Fibroblast of pulmonary artery (primary cell): Measurements from ENCODE around the gene EPB41.
"Not testable (repeated sequence)": the region's sequence is repeated elsewhere in the genome, so short reads cannot be mapped to it uniquely, and the experiment has no call there.

Experiments used
- DNase-seq: peaks from one replicate; pipeline ENCODE4 v3.0.0-alpha.2; 2010; ENCODE audit warnings: low read depth
- H3K4me3 ChIP-seq: replicated peaks from 2 replicates; pipeline ENCODE4 v1.5.1; 2011; ENCODE audit warnings: low read depth, mild to moderate bottlenecking, control low read depth, low read length, moderate library complexity
- CTCF ChIP-seq: IDR thresholded peaks from 2 replicates; pipeline ENCODE4 v1.5.1; 2011; ENCODE audit warnings: mild to moderate bottlenecking, control low read depth, low read length, inconsistent platforms; ENCODE audit errors: missing control alignments

The EPB41 gene

GRCh38 chr1:28936094-28936493 is 21.7 kb downstream of the EPB41 start:
- DNase-seq, result no peak
- no peak overlapping the region for H3K4me3 ChIP-seq
- TF ChIP-seq CTCF, result no peak

- DNase-seq, result no peak
- TF ChIP-seq CTCF, result no peak
- H3K4me3 ChIP-seq, result no peak overlapping the region
Observed at GRCh38 chr1:28936528-28936927, 22.2 kb downstream of the EPB41 start.

- DNase-seq, result not testable (repeated sequence)
Observed at GRCh38 chr1:28943581-28943980, 29.2 kb downstream of the EPB41 start.

GRCh38 chr1:28950006-28950405 is 35.6 kb downstream of the EPB41 start:
- no peak for TF ChIP-seq CTCF
- DNase-seq, result no peak
- H3K4me3 ChIP-seq, result no peak overlapping the region

More at GRCh38 chr1:28943581-28943980, 29.2 kb downstream of the EPB41 start:
- not testable (repeated sequence) for H3K4me3 ChIP-seq

GRCh38 chr1:28950449-28950848 is 36.1 kb downstream of the EPB41 start:
- no peak overlapping the region for H3K4me3 ChIP-seq
- no peak for TF ChIP-seq CTCF

GRCh38 chr1:28954126-28954726 is 39.9 kb downstream of the EPB41 start:
- DNase-seq, result no peak
- no peak for TF ChIP-seq CTCF
- no peak overlapping the region for H3K4me3 ChIP-seq

More at GRCh38 chr1:28950449-28950848, 36.1 kb downstream of the EPB41 start:
- DNase-seq, result no peak

- DNase-seq, result no peak
- no peak for TF ChIP-seq CTCF
- no peak overlapping the region for H3K4me3 ChIP-seq
Observed at GRCh38 chr1:28956038-28956464, 41.7 kb downstream of the EPB41 start.

GRCh38 chr1:28962114-28962831 is 47.9 kb downstream of the EPB41 start:
- not testable (repeated sequence) for H3K4me3 ChIP-seq, DNase-seq
